RWPE1 (cell line): ENCODE measurements around the gene PWWP2B.

Experiments used
- CTCF ChIA-PET: fragments of 350-600 bp; sonication (Branson Sonifier 250); formaldehyde crosslinking; extraction: SDS; loops from one replicate; lab custom pipeline; 2021; lab: Yijun Ruan, JAX
- POLR2A ChIA-PET: fragments of 400-600 bp; formaldehyde crosslinking; extraction: SDS; loops from one replicate; lab custom pipeline; 2020; ENCODE audit warnings: antibody characterized with exemption; ENCODE audit not compliant: low non-redundant PET; lab: Yijun Ruan, JAX
- DNase-seq: peaks from one replicate; pipeline ENCODE4 v3.0.0; 2012; ENCODE audit warnings: low spot score
- H3K27ac ChIP-seq: fragments of 450-650 bp; 2 replicates; pipeline ENCODE4 v1.5.1; 2017
- TF ChIP-seq, protein P1 (sequence below): fragments of 450-650 bp; conservative IDR thresholded peaks from 2 replicates; pipeline ENCODE4 v1.5.1; 2017; ENCODE audit warnings: low read depth, mild to moderate bottlenecking

Gene PWWP2B

DNA sequence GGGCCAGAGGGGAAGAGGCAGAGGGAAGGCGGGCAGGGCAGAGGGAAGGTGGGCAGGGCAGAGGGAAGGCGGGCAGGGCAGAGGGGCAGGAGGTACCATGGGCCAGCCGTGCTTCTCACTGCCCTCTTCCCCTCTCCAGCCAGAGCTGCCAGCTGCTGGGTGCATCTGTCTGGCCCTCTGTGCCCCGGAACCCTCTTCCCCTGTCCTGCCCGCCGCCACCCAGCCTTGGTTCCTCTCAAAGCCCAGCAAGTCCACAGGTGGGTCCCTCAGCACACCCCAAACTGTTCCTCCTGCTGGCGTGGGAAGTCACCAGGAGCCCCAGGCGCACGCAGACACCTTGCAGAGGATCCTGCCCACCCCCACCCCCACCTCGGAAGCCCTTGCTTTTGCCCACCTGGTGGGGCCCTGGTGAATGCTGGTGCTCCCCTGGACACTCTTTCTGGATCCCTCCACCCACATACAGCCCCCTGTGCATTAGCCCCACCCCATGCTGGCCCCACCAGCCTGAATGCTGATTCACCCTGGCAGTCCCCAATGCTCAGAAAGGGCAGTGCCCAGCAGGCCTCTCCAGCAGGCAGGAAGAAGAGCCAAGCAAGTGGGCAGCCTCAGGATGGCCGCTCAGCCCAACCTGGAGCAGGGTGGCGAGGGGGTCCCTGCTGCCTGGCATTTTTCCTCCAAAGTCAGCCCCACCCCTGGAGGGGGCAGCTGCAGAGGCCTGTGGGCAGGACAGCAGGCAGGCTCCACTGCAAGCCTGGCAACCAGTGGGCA lies 1.9 kb upstream of the PWWP2B start:
- ChIA-PET POLR2A (no interaction called here), CTCF (no interaction called here)
- peak overlapping the region; percentile 81 for H3K27ac ChIP-seq
- no peak for DNase-seq
- TF ChIP-seq, protein P1, sequence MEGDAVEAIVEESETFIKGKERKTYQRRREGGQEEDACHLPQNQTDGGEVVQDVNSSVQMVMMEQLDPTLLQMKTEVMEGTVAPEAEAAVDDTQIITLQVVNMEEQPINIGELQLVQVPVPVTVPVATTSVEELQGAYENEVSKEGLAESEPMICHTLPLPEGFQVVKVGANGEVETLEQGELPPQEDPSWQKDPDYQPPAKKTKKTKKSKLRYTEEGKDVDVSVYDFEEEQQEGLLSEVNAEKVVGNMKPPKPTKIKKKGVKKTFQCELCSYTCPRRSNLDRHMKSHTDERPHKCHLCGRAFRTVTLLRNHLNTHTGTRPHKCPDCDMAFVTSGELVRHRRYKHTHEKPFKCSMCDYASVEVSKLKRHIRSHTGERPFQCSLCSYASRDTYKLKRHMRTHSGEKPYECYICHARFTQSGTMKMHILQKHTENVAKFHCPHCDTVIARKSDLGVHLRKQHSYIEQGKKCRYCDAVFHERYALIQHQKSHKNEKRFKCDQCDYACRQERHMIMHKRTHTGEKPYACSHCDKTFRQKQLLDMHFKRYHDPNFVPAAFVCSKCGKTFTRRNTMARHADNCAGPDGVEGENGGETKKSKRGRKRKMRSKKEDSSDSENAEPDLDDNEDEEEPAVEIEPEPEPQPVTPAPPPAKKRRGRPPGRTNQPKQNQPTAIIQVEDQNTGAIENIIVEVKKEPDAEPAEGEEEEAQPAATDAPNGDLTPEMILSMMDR, result no peak

DNA sequence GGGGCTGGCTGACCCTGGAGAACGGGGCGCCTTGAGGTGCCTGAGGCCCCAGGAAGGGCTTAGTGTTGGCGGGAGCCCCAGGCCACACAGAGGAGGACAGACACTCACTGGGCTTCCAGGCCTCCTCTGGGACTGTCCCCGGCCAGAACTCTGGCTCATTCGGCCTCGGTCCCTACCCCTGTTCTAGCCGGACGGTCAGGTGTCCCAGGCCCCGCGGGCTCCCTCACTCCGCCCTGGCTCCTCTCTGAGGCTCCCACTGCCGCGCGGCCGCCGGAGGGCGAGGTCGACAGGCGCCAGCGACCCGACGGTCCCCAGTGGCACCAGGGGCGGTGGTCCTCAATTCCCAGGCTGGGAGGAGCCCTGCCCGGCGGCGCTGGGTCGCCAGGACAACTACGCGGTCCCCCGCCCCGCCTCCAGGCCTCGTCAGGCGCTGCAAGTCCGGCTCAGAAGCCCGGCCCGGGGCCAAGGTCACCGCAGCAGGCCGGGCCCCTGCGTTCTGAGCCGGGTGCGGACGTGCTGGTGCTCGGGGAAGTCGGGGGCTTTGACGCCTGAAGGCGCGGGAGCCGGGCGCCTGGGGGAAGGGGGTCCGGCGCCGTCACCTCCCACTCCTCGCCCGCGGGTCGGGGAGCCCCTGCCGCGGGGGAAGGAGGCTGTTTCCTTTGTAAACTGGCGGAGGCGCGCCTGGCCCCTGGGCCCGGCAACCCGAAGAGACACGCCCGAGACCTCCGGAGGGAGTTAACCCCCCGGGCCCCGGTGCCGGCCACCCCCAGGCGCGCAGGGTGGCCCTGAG lies 1.1 kb upstream of the PWWP2B start:
- CTCF ChIA-PET, result no interaction called here

DNA sequence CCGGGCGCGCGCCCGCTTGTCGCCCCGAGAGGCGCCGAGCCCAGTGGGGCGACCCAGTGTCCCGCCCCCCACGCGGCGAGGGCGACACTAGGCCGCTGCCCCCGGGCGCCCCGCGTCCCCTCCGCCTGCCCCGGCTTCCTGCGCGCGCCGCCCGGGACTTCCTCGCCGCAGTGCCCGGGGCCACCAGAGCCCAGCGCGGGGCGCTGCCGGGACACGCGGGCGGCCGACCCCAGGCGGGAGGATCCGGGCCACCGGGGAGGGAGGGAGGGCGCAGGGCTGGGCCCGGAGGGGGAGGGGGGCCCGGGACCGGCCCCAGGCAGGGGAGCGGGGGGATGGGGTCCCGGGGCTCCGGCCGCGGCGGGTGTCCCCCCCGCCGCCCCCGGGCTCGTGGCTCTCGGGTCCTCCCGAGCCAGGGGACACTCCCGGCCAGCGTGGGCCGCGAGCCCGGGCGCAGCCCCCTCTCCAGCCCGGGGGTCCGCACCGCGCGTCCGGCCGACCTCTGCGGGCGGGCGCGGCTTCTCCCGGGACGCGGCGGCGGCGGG lies 435 bp upstream of the PWWP2B start:
- POLR2A ChIA-PET, result interaction anchor here (0.8 kb wide), 1 partner anchor 25 kb away, joined by 3 read pairs; no protein-coding TSS in a partner anchor
- CTCF ChIA-PET, result interaction anchor here (2.6 kb wide), 1 partner anchor 50 kb away, joined by 13 read pairs; no protein-coding TSS in a partner anchor
- TF ChIP-seq, protein P1, result peak; percentile 39; the same call in 1 of the 2 replicates
- H3K27ac ChIP-seq, result peak overlapping the region; percentile 81
- DNase-seq, result peak; percentile 62

More for the DNA sequence above, 1.1 kb upstream of the PWWP2B start:
- TF ChIP-seq, protein P1, result no peak
- POLR2A ChIA-PET, result no interaction called here
- peak overlapping the region; percentile 81 for H3K27ac ChIP-seq
- DNase-seq, result no peak

DNA sequence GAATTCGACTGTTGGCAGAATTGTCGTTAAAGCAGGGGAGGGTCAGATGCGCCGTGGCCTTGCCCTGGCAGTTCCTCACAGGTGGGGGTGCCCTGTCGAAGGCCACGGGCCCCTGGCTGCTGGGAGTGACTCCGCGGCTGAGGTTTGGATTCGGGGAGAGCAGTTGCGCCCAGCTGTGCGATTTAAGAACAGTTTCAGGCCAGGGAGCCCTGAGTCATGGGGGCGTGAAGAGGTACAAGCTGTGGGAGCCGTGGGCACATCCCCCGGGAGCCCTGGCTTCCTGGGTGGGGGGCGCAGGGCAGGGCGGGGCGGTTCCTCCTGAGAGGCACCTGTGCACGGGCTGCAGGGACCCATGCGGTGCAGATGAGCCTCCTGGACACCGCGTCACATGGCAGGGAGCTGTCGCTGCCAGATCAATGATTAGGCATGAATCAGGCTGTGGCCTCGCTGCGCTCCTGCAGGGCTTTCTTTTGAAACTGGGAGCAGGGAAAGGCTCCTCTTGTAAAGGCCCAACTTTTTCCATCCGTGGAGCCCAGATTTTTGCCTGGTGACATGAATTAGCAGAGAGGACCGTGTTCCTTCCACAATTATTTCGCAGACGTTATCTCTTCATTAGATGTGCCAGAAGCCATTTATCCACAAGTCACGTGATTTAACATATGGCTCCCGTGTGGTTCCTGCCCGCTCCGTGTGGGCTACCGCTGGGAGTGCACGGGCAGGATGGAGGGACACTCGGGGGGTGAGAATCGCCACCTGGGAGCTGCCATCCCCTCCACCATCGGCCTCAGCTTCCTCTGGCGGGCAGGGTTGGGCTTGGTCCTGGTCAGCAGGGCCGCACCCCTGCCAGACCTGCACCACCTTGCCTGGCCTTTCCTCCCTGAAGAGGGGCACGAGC lies 918 bp downstream of the PWWP2B start:
- no peak for DNase-seq
- peak overlapping the region; percentile 81 for H3K27ac ChIP-seq
- TF ChIP-seq, protein P1, result no peak
- POLR2A ChIA-PET, result interaction anchor here (0.6 to 1.5 kb wide), 5 partner anchors 8 to 120 kb away, joined by 3 to 6 read pairs (median 4); no protein-coding TSS in a partner anchor
- CTCF ChIA-PET, result interaction anchor here (1.3 to 2.6 kb wide), 3 partner anchors 10 to 49 kb away, joined by 4 to 13 read pairs (median 8); no protein-coding TSS in a partner anchor

DNA sequence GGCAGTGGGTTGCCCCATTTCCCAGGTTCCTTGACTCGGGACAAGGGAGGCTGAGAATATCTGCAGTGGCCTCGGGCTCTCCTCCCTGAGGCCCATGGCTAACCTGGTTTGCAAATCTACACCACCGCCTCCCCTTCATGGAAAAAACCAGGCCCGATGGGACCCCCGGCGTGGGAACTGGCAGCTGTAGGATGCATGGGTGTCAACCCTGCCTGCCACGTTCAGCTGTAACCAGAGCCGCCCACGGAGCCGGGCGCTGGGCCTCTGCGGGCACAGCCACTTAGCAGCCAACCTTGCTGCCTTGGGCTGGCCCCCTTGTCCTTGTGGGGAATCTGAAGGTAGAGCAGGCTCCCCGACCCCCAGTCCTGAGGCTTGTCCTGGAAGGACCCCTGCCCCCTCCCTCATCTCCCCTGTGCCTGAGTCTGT lies 1.6 kb downstream of the PWWP2B start:
- H3K27ac ChIP-seq, result peak overlapping the region; percentile 81
- TF ChIP-seq, protein P1, result no peak
- DNase-seq, result no peak
- ChIA-PET POLR2A (interaction anchor here (0.6 to 1.5 kb wide), 5 partner anchors 8 to 120 kb away, joined by 3 to 6 read pairs (median 4); no protein-coding TSS in a partner anchor), CTCF (interaction anchor here (1.3 to 2.6 kb wide), 3 partner anchors 11 to 48 kb away, joined by 4 to 13 read pairs (median 8); no protein-coding TSS in a partner anchor)
